Spinal cord (tissue), 10 donors: ENCODE measurements around the gene PLA1A. TPM values are rescaled to one million over a fixed set of nuclear protein-coding genes. Genes with fewer than 3 reads are reported as not detected.
A peak's percentile ranks its signal among the peaks of the same experiment; 100 is the strongest.

Experiments
- DNase-seq, 6 donors: peaks; one replicate each; pipeline versions ENCODE4 v3.0.0 to v3.0.0-alpha.2; 2013 to 2015; ENCODE audit warnings: low spot score in 6 of 6, low read depth in 4 of 6
- H3K27ac ChIP-seq: one replicate; pipeline ENCODE4 v1.5.1; 2013; ENCODE audit warnings: low read depth, low read length, control low read depth
- H3K27me3 ChIP-seq: one replicate; pipeline ENCODE4 v1.6.1; 2013; ENCODE audit warnings: low read length; ENCODE audit not compliant: control insufficient read depth, insufficient read depth
- H3K36me3 ChIP-seq: one replicate; pipeline ENCODE4 v1.6.1; 2013; ENCODE audit warnings: low read length; ENCODE audit not compliant: control insufficient read depth, insufficient read depth
- H3K4me1 ChIP-seq: one replicate; pipeline ENCODE4 v1.6.1; 2013; ENCODE audit warnings: low read length; ENCODE audit not compliant: control insufficient read depth, insufficient read depth
- H3K4me3 ChIP-seq: one replicate; pipeline ENCODE4 v1.5.1; 2013; ENCODE audit warnings: low read depth, low read length, control low read depth
- H3K9me3 ChIP-seq: one replicate; pipeline ENCODE4 v1.6.1; 2013; ENCODE audit warnings: low read length; ENCODE audit not compliant: control insufficient read depth, insufficient read depth
- WGBS: methylation state at CpG from one replicate; pipeline ENCODE4 v1.1.5; 2013; ENCODE audit warnings: missing lambda C conversion rate; ENCODE audit not compliant: insufficient coverage; 5-methylcytosine and 5-hydroxymethylcytosine counted together
- polyA plus RNA-seq, 2 donors: library from polyadenylated mRNA; unstranded; fragments of 120-200 nt; gene quantifications; one replicate each; pipeline ENCODE4 v1.2.1, GENCODE V29; 2013; ENCODE audit not compliant: insufficient read length in 2 of 2
- total RNA-seq, 2 donors: library from RNA; depleted of rRNA in 1 of 2; stranded (reverse); fragments of 120-200 nt in 1 of 2; fragments of >200 nt in 1 of 2; gene quantifications; one replicate each; pipeline versions ENCODE4 v1.2.3 to v1.2.4, GENCODE V29; 2013 to 2014
- donor health status: healthy.

PLA1A gene
- total and polyA plus RNA-seq, 4 donors, result 0.41 to 1.9 (median 0.57) TPM

- no peak overlapping the region for H3K27ac ChIP-seq
- H3K36me3 ChIP-seq, result no peaks in the 10 kb centered on the region
- no peak overlapping the region for H3K4me3 ChIP-seq
- WGBS, result 86% methylated on average over 2 of the region's 3 CpGs
- DNase-seq, result no peak
- no peaks in the 10 kb centered on the region for H3K4me1 ChIP-seq
- no peaks in the 10 kb centered on the region for H3K27me3 ChIP-seq
- no peaks in the 10 kb centered on the region for H3K9me3 ChIP-seq
Measured at GRCh38 chr3:119601154-119601553, 3.5 kb downstream of the PLA1A start.

GRCh38 chr3:119602676-119603075 lies 5.0 kb downstream of the PLA1A start:
- Histone ChIP-seq H3K36me3 (no peaks in the 10 kb centered on the region), H3K27ac (no peak overlapping the region), H3K9me3 (no peaks in the 10 kb centered on the region), H3K27me3 (no peaks in the 10 kb centered on the region), H3K4me1 (no peaks in the 10 kb centered on the region), H3K4me3 (no peak overlapping the region)
- DNase-seq, result no peak
- 92% methylated on average over 1 of the region's 1 CpG for WGBS

- Histone ChIP-seq H3K27ac (no peak overlapping the region), H3K27me3 (no peaks in the 10 kb centered on the region), H3K9me3 (no peaks in the 10 kb centered on the region), H3K36me3 (no peaks in the 10 kb centered on the region), H3K4me3 (no peak overlapping the region), H3K4me1 (no peaks in the 10 kb centered on the region)
- no peak for DNase-seq
- 100% methylated on average over 1 of the region's 1 CpG for WGBS
Measured at GRCh38 chr3:119604878-119605277, 7.2 kb downstream of the PLA1A start.

DNA sequence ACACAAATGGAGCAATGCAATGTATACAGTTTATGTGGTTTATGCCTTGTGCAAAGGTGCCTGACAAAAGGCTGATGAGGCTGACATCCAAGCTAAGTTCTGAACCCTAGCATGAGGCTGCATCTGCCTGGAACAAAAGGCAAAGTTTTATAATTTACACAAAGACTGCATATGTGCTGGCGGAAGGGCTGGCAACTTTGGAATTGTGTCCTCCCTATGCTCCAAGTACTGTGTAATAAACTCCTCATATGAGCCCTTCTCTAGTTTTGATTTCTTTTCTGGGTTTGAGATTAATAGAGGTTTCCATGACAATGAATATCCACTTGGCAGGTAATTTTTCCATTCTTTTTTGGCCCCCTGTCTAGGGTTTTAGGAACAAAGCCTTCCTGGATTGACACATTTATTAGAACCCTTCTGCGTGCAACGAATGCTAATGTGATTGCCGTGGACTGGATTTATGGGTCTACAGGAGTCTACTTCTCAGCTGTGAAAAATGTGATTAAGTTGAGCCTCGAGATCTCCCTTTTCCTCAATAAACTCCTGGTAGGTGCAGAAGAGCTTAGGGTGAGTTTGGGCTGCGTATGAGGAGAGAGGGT lies 10.8 kb downstream of the PLA1A start:
- Histone ChIP-seq H3K4me3 (no peak overlapping the region), H3K36me3 (no peaks in the 10 kb centered on the region), H3K27ac (no peak overlapping the region), H3K4me1 (no peaks in the 10 kb centered on the region), H3K9me3 (no peaks in the 10 kb centered on the region), H3K27me3 (no peaks in the 10 kb centered on the region)
- WGBS, result 83% methylated on average over 1 of the region's 6 CpGs
- DNase-seq, result peak in 2 of 6 donors; percentile 26 to 63

GRCh38 chr3:119609301-119609700 lies 11.6 kb downstream of the PLA1A start:
- WGBS, result 73% methylated on average over 2 of the region's 6 CpGs
- no peaks in the 10 kb centered on the region for H3K4me1 ChIP-seq
- no peaks in the 10 kb centered on the region for H3K9me3 ChIP-seq
- H3K36me3 ChIP-seq, result no peaks in the 10 kb centered on the region
- no peak for DNase-seq
- H3K27me3 ChIP-seq, result no peaks in the 10 kb centered on the region
- H3K4me3 ChIP-seq, result no peak overlapping the region
- H3K27ac ChIP-seq, result no peak overlapping the region

GRCh38 chr3:119611664-119612063 lies 14.0 kb downstream of the PLA1A start:
- DNase-seq, result no peak
- no peak overlapping the region for H3K27ac ChIP-seq
- H3K27me3 ChIP-seq, result no peaks in the 10 kb centered on the region
- H3K4me3 ChIP-seq, result no peak overlapping the region
- H3K36me3 ChIP-seq, result no peaks in the 10 kb centered on the region
- no peaks in the 10 kb centered on the region for H3K9me3 ChIP-seq
- H3K4me1 ChIP-seq, result no peaks in the 10 kb centered on the region
- WGBS, result 100% methylated on average over 1 of the region's 1 CpG

DNA sequence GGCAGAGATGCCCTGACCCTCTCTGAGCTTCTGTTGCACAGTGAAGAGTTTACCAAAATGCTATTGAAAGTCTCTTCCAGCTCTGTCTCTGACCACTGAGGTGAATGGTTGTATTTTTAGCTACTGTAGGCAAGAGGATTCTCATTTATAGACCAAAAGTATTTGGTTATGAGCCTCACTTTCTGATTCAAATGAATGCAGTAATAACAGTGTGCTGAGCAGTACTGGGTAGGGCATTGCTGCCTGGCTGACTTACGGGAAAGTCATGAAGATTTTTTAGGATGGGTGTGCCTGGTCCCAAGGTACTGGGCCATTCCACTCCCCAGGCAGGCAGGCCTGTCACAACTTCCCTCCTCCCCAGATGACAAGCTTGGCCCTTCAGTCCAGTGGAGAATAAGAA lies 15.5 kb downstream of the PLA1A start:
- DNase-seq, result no peak
- no peak overlapping the region for H3K4me3 ChIP-seq
- H3K36me3 ChIP-seq, result no peaks in the 10 kb centered on the region
- no peak overlapping the region for H3K27ac ChIP-seq
- no peaks in the 10 kb centered on the region for H3K27me3 ChIP-seq
- H3K4me1 ChIP-seq, result no peaks in the 10 kb centered on the region
- H3K9me3 ChIP-seq, result no peaks in the 10 kb centered on the region
- WGBS, result no CpG with 5 or more reads among the region's 1 CpG

GRCh38 chr3:119613872-119614271 lies 16.2 kb downstream of the PLA1A start:
- WGBS, result no CpG with 5 or more reads among the region's 4 CpGs
- Histone ChIP-seq H3K4me3 (no peak overlapping the region), H3K27me3 (no peaks in the 10 kb centered on the region), H3K9me3 (no peaks in the 10 kb centered on the region), H3K36me3 (no peaks in the 10 kb centered on the region), H3K4me1 (no peaks in the 10 kb centered on the region), H3K27ac (no peak overlapping the region)
- DNase-seq, result no peak

DNA sequence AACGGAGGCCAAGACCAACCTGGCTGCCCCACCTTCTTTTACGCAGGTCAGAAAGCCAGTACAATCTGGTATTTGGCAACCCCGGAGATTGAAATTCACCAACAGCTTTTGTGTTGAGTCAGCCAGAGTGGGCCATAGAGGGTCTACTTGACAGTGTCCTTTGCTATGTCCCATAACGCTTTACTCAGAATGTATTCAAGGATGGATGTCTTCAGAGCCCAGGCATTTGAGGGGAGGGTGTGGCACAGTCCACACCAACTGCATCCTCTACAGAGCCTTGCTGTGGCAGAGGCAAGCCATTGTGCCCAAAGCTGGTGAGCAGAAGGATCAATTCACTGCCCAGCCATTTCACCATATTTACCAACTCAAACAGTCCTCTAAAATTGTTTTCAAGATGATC lies 18.4 kb downstream of the PLA1A start:
- no peak overlapping the region for H3K4me3 ChIP-seq
- no peak for DNase-seq
- no peaks in the 10 kb centered on the region for H3K4me1 ChIP-seq
- no peaks in the 10 kb centered on the region for H3K9me3 ChIP-seq
- H3K36me3 ChIP-seq, result no peaks in the 10 kb centered on the region
- H3K27me3 ChIP-seq, result no peaks in the 10 kb centered on the region
- WGBS, result 67% methylated on average over 3 of the region's 4 CpGs
- H3K27ac ChIP-seq, result no peak overlapping the region

DNA sequence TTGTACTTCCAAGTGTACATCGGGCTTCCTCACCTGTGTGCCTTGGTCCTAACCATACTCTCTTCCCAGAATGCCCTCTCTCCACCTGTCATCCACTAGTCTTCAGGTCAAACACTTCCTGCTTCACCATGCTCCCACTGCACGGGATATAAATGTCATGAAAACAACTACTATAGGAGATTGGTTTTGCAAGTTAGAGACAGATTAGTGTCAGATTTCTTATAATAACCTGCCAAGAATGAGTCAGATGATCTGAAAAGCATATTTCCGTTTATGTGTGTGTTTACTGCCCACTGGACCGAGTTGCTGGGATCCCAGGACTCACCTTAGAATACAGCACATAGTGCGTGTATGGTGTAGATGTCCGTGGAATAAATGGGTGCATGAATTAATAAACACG lies 21.4 kb downstream of the PLA1A start:
- Histone ChIP-seq H3K27me3 (no peaks in the 10 kb centered on the region), H3K4me1 (no peaks in the 10 kb centered on the region), H3K4me3 (no peak overlapping the region), H3K36me3 (no peaks in the 10 kb centered on the region), H3K9me3 (peaks cover 2% of the 10 kb centered on the region), H3K27ac (no peak overlapping the region)
- WGBS, result 63% methylated on average over 4 of the region's 7 CpGs
- no peak for DNase-seq
